Endothelial cell of umbilical vein (primary cell): ENCODE data around the gene MCU. TPM values are rescaled to one million over a fixed set of nuclear protein-coding genes. Genes with fewer than 3 reads are reported as not detected.

Experiments
- BruUV-seq: library from RNA; stranded (reverse); fragments of 400-500 nt; replicated peaks from 2 replicates; lab custom pipeline; 2021; lab: Mats Ljungman, UMichigan
- CTCF ChIA-PET: fragments of 300-600, 350-600 bp; sonication (Branson Sonifier 250); formaldehyde crosslinking; loops from one replicate; lab custom pipeline; 2021; ENCODE audit warnings: antibody characterized with exemption, inconsistent platforms; lab: Charles Lee
- POLR2A ChIA-PET: fragments of 300-600, 350-600 bp; sonication (Branson Sonifier 250); formaldehyde crosslinking; loops from one replicate; lab custom pipeline; 2021; ENCODE audit warnings: antibody characterized with exemption, inconsistent platforms; lab: Charles Lee
- DNase-seq: peaks from one replicate; pipeline ENCODE4 v3.0.0-alpha.2; 2011; ENCODE audit warnings: low read depth, low spot score
- FAIRE-seq: peaks from 2 replicates; lab custom pipeline; 2011; peaks lifted over from hg19 to GRCh38; lab: Jason Lieb, UNC
- H2AFZ ChIP-seq: 2 replicates; pipeline ENCODE4 v1.6.0; 2012; ENCODE audit warnings: low read depth, low read length, control low read depth, inconsistent platforms
- H3K27ac ChIP-seq: 2 replicates; pipeline ENCODE4 v1.5.1; 2011; ENCODE audit warnings: low read depth, mild to moderate bottlenecking, control low read depth, low read length, moderate library complexity; ENCODE audit not compliant: insufficient read depth
- H3K27me3 ChIP-seq, 2 experiments: 2 replicates each; pipeline versions ENCODE4 v1.6.0 to v1.6.1; 2011; ENCODE audit warnings: low read length in 2 of 2, mixed read lengths in 1 of 2; ENCODE audit not compliant: control insufficient read depth in 2 of 2, insufficient read depth in 2 of 2
- H3K36me3 ChIP-seq, 2 experiments: 2 replicates in 1 of 2; 3 replicates in 1 of 2; pipeline ENCODE4 v1.5.1; 2011; ENCODE audit warnings: low read length in 2 of 2, mild to moderate bottlenecking in 1 of 2, moderate library complexity in 1 of 2; ENCODE audit not compliant: control insufficient read depth in 2 of 2, insufficient read depth in 2 of 2; ENCODE audit errors: extremely low read depth in 1 of 2
- H3K4me1 ChIP-seq: 3 replicates; pipeline ENCODE4 v1.5.1; 2011; ENCODE audit warnings: mild to moderate bottlenecking, low read length; ENCODE audit not compliant: control insufficient read depth, insufficient read depth; ENCODE audit errors: extremely low read depth
- H3K4me2 ChIP-seq: 2 replicates; pipeline ENCODE4 v1.6.1; 2011; ENCODE audit warnings: low read length, control low read depth, mixed read lengths; ENCODE audit not compliant: insufficient read depth
- H3K4me3 ChIP-seq, 3 experiments: fragments of 200-600 bp in 1 of 3; sonication (generic), shearing (Covaris generic) in 1 of 3; replicated peaks in 1 of 3; 2 replicates each; pipeline ENCODE4 v1.5.1; 2011 to 2016; ENCODE audit warnings: control low read depth in 3 of 3, low read length in 3 of 3, mild to moderate bottlenecking in 2 of 3, inconsistent platforms in 1 of 3, low read depth in 1 of 3, moderate library complexity in 1 of 3; ENCODE audit not compliant: insufficient read depth in 1 of 3
- H3K79me2 ChIP-seq: 2 replicates; pipeline ENCODE4 v1.6.0; 2012; ENCODE audit warnings: low read length, inconsistent platforms; ENCODE audit not compliant: control insufficient read depth, insufficient read depth
- H3K9ac ChIP-seq: replicated peaks from 2 replicates; pipeline ENCODE3; 2011; ENCODE audit warnings: low read length, control low read depth; ENCODE audit not compliant: insufficient read depth; ENCODE audit errors: extremely low read depth
- H3K9me1 ChIP-seq: replicated peaks from 3 replicates; pipeline ENCODE4 v1.6.0; 2011; ENCODE audit warnings: mild to moderate bottlenecking, low read length; ENCODE audit not compliant: control insufficient read depth, insufficient read depth; ENCODE audit errors: extremely low read depth
- H3K9me3 ChIP-seq: replicated peaks from 2 replicates; pipeline ENCODE4 v1.5.1; 2012; ENCODE audit warnings: low read length, inconsistent platforms; ENCODE audit not compliant: control insufficient read depth, insufficient read depth
- H4K20me1 ChIP-seq: replicated peaks from 2 replicates; pipeline ENCODE3; 2011; ENCODE audit warnings: mild to moderate bottlenecking, low read length; ENCODE audit not compliant: control insufficient read depth, insufficient read depth; ENCODE audit errors: extremely low read depth
- EZH2 ChIP-seq: IDR thresholded peaks from 2 replicates; pipeline ENCODE4 v1.6.1; 2012; ENCODE audit warnings: borderline replicate concordance, low read depth, mild to moderate bottlenecking, moderate library complexity, low read length, inconsistent platforms; ENCODE audit not compliant: severe bottlenecking
- FOS ChIP-seq: IDR thresholded peaks from 2 replicates; pipeline ENCODE4 v1.6.1; 2011; ENCODE audit warnings: mild to moderate bottlenecking, low read length, moderate library complexity, borderline replicate concordance; ENCODE audit not compliant: insufficient read depth
- GATA2 ChIP-seq: IDR thresholded peaks from 2 replicates; pipeline ENCODE4 v1.7.0; 2011; ENCODE audit warnings: low read depth, mild to moderate bottlenecking, moderate library complexity, mixed read lengths, low read length; ENCODE audit not compliant: insufficient read length, insufficient read depth
- JUN ChIP-seq: IDR thresholded peaks from 2 replicates; pipeline ENCODE4 v1.6.1; 2011; ENCODE audit warnings: borderline replicate concordance, low read depth; ENCODE audit not compliant: insufficient read length, insufficient read depth
- MYC ChIP-seq: IDR thresholded peaks from one replicate; pipeline ENCODE4 v1.6.1; 2011; ENCODE audit warnings: mild to moderate bottlenecking, low read depth, low read length
- POLR2A ChIP-seq: IDR thresholded peaks from 2 replicates; pipeline ENCODE4 v1.6.1; 2012; ENCODE audit warnings: low read depth, mild to moderate bottlenecking, control low read depth, low read length
- POLR2AphosphoS5 ChIP-seq: IDR thresholded peaks from 2 replicates; pipeline ENCODE4 v1.6.1; 2012; ENCODE audit warnings: low read depth, mild to moderate bottlenecking, control low read depth, low read length, moderate library complexity; ENCODE audit not compliant: insufficient read depth
- dilution Hi-C: fragments of 300-500 bp; cut with MboI; formaldehyde crosslinking; loops from one replicate; pipeline ENCODE4 v1.15.0; 2019; ENCODE audit warnings: low sequenced_read_pairs; ENCODE audit not compliant: extremely low pct_ligation_motif_present
- intact Hi-C: fragments of 100-400 bp; cut with micrococcal nuclease; formaldehyde crosslinking; loops from one replicate; pipeline ENCODE4 v1.10.0; 2022
- polyA plus RNA-seq, 4 experiments: library from polyadenylated mRNA; depleted of rRNA in 3 of 4; stranded (reverse) in 3 of 4; unstranded in 1 of 4; fragments of >200 nt; gene quantifications; 2 replicates each; pipeline versions ENCODE4 v1.2.1 to v1.2.3, GENCODE V29; 2011 to 2012; ENCODE audit warnings: missing spikeins in 1 of 4
- total RNA-seq: library from RNA; stranded (reverse); gene quantifications from 2 replicates; pipeline ENCODE4 v1.2.3, GENCODE V29; 2021
- TF ChIP-seq, protein P1 (sequence below): IDR thresholded peaks from 2 replicates; pipeline ENCODE4 v1.6.1; 2011; ENCODE audit not compliant: insufficient read depth, insufficient read length
- TF ChIP-seq, protein P2 (sequence below), 2 donors: IDR thresholded peaks; 1 replicate in 1 of 2; 2 replicates in 1 of 2; pipeline ENCODE4 v1.5.1; 2011; ENCODE audit warnings: low read length in 2 of 2, mild to moderate bottlenecking in 2 of 2, moderate library complexity in 2 of 2, control low read depth in 1 of 2, inconsistent platforms in 1 of 2, low read depth in 1 of 2; ENCODE audit not compliant: insufficient read depth in 1 of 2; ENCODE audit errors: extremely low read depth in 1 of 2

MCU gene
- total and polyA plus RNA-seq, 2 donors (not counting 3 experiments of a cell fraction or from before 2014, with no cell fraction given): 25.2 to 37.2 TPM

DNA sequence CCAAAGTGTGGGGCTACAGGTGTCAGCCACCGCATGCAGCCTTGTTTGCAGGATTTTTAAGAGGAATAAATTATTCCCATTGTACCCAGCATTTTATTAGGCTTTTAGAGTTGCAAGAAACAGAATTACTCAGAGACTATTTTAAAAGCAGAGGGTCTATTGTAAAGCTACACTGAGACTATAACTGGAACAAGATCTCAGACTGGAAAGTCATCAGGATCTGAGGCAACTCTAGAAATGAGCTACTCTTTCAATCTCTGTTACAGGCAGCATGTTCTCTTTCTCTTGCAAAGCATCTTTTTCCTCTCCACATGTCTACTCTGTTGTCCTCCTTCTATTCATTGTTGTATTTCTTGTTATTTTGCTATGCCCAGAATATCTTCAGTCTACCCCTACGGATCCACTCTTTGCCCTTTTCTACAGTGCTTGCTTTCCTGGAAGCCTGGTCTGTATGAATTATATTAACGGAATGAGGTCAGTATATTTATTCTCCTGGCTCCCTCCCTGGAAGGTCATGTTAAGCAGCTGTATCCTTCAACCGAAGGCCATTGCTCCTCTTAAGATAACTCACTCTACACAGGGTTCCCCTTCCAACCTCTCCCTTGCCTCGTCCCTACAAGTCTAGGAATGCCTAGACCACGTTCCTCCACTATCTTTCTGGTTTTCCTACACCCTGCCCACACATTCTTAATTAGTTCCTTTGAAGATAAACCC lies 38.4 kb upstream of the MCU start:
- no peaks in the 10 kb centered on the region for H3K79me2 ChIP-seq
- BruUV-seq: no TSS peak
- no peaks in the 10 kb centered on the region for H3K9me3 ChIP-seq
- H4K20me1 ChIP-seq: no peaks in the 10 kb centered on the region
- no peak overlapping the region for H3K27ac ChIP-seq
- no peak overlapping the region for H2AFZ ChIP-seq
- H3K36me3 ChIP-seq: no peaks in the 10 kb centered on the region
- FAIRE-seq (no peak), DNase-seq (no peak)
- TF ChIP-seq JUN (no peak), EZH2 (no peak), POLR2A (no peak), POLR2AphosphoS5 (no peak), MYC (no peak), FOS (no peak), GATA2 (no peak)
- TF ChIP-seq, protein P1, sequence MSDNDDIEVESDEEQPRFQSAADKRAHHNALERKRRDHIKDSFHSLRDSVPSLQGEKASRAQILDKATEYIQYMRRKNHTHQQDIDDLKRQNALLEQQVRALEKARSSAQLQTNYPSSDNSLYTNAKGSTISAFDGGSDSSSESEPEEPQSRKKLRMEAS: no peak
- TF ChIP-seq, protein P2, sequence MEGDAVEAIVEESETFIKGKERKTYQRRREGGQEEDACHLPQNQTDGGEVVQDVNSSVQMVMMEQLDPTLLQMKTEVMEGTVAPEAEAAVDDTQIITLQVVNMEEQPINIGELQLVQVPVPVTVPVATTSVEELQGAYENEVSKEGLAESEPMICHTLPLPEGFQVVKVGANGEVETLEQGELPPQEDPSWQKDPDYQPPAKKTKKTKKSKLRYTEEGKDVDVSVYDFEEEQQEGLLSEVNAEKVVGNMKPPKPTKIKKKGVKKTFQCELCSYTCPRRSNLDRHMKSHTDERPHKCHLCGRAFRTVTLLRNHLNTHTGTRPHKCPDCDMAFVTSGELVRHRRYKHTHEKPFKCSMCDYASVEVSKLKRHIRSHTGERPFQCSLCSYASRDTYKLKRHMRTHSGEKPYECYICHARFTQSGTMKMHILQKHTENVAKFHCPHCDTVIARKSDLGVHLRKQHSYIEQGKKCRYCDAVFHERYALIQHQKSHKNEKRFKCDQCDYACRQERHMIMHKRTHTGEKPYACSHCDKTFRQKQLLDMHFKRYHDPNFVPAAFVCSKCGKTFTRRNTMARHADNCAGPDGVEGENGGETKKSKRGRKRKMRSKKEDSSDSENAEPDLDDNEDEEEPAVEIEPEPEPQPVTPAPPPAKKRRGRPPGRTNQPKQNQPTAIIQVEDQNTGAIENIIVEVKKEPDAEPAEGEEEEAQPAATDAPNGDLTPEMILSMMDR (IDR thresholded peaks at IDR 0.05; ENCODE audit: extremely low read depth in 1 of 2, insufficient read depth in 1 of 2, low read depth in 1 of 2, low read length in 2 of 2): no peak
- no peak overlapping the region for H3K9ac ChIP-seq
- POLR2A ChIA-PET: no interaction called here
- dilution Hi-C loops (no loop called here), intact Hi-C loops (no loop called here)
- no peaks in the 10 kb centered on the region for H3K4me1 ChIP-seq
- no peak overlapping the region for H3K4me3 ChIP-seq
- H3K27me3 ChIP-seq: no peaks in the 10 kb centered on the region
- no peaks in the 10 kb centered on the region for H3K9me1 ChIP-seq
- CTCF ChIA-PET: interaction anchor here (1.0 kb wide), 1 partner anchor 16 kb away, joined by 3 read pairs; no protein-coding TSS in a partner anchor
- no peak overlapping the region for H3K4me2 ChIP-seq
